IMR-90 (cell line): ENCODE measurements around the gene ADAM20. TPM values are rescaled to one million over a fixed set of nuclear protein-coding genes. Genes with fewer than 3 reads are reported as not detected.

Experiments
- ATAC-seq: fragments of 200-7000 bp; cut with Tn5 transposase; 2 replicates; pipeline ENCODE4 v1.9.1; 2020; ENCODE audit warnings: low read depth, mild to moderate bottlenecking, moderate library complexity
- BruUV-seq: library from RNA; stranded (reverse); fragments of 400-500 nt; replicated peaks from 2 replicates; lab custom pipeline; 2021; lab: Mats Ljungman, UMichigan
- CTCF ChIA-PET: fragments of 300-600 bp; formaldehyde crosslinking; extraction: SDS; loops from one replicate; lab custom pipeline; 2021; ENCODE audit warnings: antibody characterized with exemption; lab: Yijun Ruan, JAX
- POLR2A ChIA-PET: fragments of 300-600 bp; sonication (Branson Sonifier 250); formaldehyde crosslinking; loops from one replicate; lab custom pipeline; 2022; ENCODE audit warnings: antibody characterized with exemption; ENCODE audit not compliant: unreplicated experiment; lab: Charles Lee
- DNase-seq: peaks from one replicate; pipeline ENCODE4 v3.0.0; 2013
- H2AFZ ChIP-seq: replicated peaks from 2 replicates; pipeline ENCODE3; 2013; ENCODE audit warnings: low read length, mild to moderate bottlenecking; ENCODE audit not compliant: poor library complexity
- H2AK5ac ChIP-seq: 2 replicates; pipeline ENCODE4 v1.6.1; 2013; ENCODE audit warnings: low read depth, low read length, inconsistent platforms
- H2AK9ac ChIP-seq: replicated peaks from 2 replicates; pipeline ENCODE3; 2013; ENCODE audit warnings: mild to moderate bottlenecking, low read depth, low read length, moderate library complexity; ENCODE audit not compliant: poor library complexity
- H2BK120ac ChIP-seq: 2 replicates; pipeline ENCODE4 v1.6.1; 2013; ENCODE audit warnings: low read depth, low read length, inconsistent platforms
- H2BK15ac ChIP-seq: 3 replicates; pipeline ENCODE4 v1.6.1; 2013; ENCODE audit warnings: low read depth, low read length, inconsistent platforms
- H2BK20ac ChIP-seq: 2 replicates; pipeline ENCODE4 v1.6.1; 2013; ENCODE audit warnings: low read depth, mild to moderate bottlenecking, inconsistent platforms, low read length, moderate library complexity
- H2BK5ac ChIP-seq: 2 replicates; pipeline ENCODE4 v1.6.1; 2013; ENCODE audit warnings: mild to moderate bottlenecking, low read depth, low read length, inconsistent platforms; ENCODE audit not compliant: poor library complexity, severe bottlenecking
- H3K14ac ChIP-seq: replicated peaks from 2 replicates; pipeline ENCODE4 v1.6.1; 2013; ENCODE audit warnings: low read depth, low read length, inconsistent platforms
- H3K18ac ChIP-seq: 2 replicates; pipeline ENCODE4 v1.6.1; 2013; ENCODE audit warnings: low read depth, low read length, control low read depth
- H3K23ac ChIP-seq: 2 replicates; pipeline ENCODE4 v1.6.1; 2013; ENCODE audit warnings: low read depth, low read length, inconsistent platforms
- H3K27ac ChIP-seq: 2 replicates; pipeline ENCODE4 v1.5.1; 2013; ENCODE audit warnings: mild to moderate bottlenecking, control low read depth, low read length; ENCODE audit not compliant: insufficient read depth
- H3K27me3 ChIP-seq: 2 replicates; pipeline ENCODE4 v1.6.1; 2013; ENCODE audit warnings: low read length; ENCODE audit not compliant: control insufficient read depth, insufficient read depth
- H3K36me3 ChIP-seq: 2 replicates; pipeline ENCODE4 v1.6.1; 2013; ENCODE audit warnings: low read length, mixed read lengths; ENCODE audit not compliant: control insufficient read depth, insufficient read depth
- H3K4ac ChIP-seq: 2 replicates; pipeline ENCODE4 v1.6.1; 2013; ENCODE audit warnings: low read depth, low read length, inconsistent platforms
- H3K4me1 ChIP-seq: 2 replicates; pipeline ENCODE4 v1.6.1; 2013; ENCODE audit warnings: low read length, mixed read lengths; ENCODE audit not compliant: control insufficient read depth, insufficient read depth
- H3K4me2 ChIP-seq: 2 replicates; pipeline ENCODE4 v1.6.1; 2013; ENCODE audit warnings: low read depth, mild to moderate bottlenecking, control low read depth, low read length, moderate library complexity
- H3K4me3 ChIP-seq: 2 replicates; pipeline ENCODE4 v1.5.1; 2013; ENCODE audit warnings: low read depth, mild to moderate bottlenecking, control low read depth, low read length, moderate library complexity; ENCODE audit not compliant: insufficient read depth
- H3K56ac ChIP-seq: 2 replicates; pipeline ENCODE4 v1.6.1; 2013; ENCODE audit warnings: low read length, inconsistent platforms; ENCODE audit not compliant: insufficient read depth; ENCODE audit errors: extremely low read depth
- H3K79me1 ChIP-seq, 2 experiments: 2 replicates each; pipeline ENCODE4 v1.6.1; 2013; ENCODE audit warnings: low read length in 2 of 2, inconsistent platforms in 1 of 2, low read depth in 1 of 2
- H3K9ac ChIP-seq: 2 replicates; pipeline ENCODE4 v1.6.1; 2013; ENCODE audit warnings: low read depth, low read length, control low read depth
- H3K9me1 ChIP-seq: 2 replicates; pipeline ENCODE4 v1.6.1; 2013; ENCODE audit warnings: low read length, inconsistent platforms; ENCODE audit not compliant: insufficient read depth
- H3K9me3 ChIP-seq: 2 replicates; pipeline ENCODE4 v1.6.1; 2013; ENCODE audit warnings: low read length; ENCODE audit not compliant: control insufficient read depth, insufficient read depth
- H4K20me1 ChIP-seq: 2 replicates; pipeline ENCODE4 v1.6.1; 2013; ENCODE audit warnings: low read length, inconsistent platforms; ENCODE audit not compliant: insufficient read depth
- H4K5ac ChIP-seq: 2 replicates; pipeline ENCODE4 v1.6.1; 2013; ENCODE audit warnings: mild to moderate bottlenecking, low read depth, low read length, control low read depth
- H4K8ac ChIP-seq, 2 experiments: 2 replicates each; pipeline ENCODE4 v1.6.1; 2013; ENCODE audit warnings: low read depth in 2 of 2, low read length in 2 of 2, control low read depth in 1 of 2, inconsistent platforms in 1 of 2
- H4K91ac ChIP-seq: 2 replicates; pipeline ENCODE4 v1.6.1; 2013; ENCODE audit warnings: low read depth, low read length, inconsistent platforms; ENCODE audit not compliant: insufficient read depth
- CEBPB ChIP-seq: IDR thresholded peaks from 2 replicates; pipeline ENCODE4 v1.6.1; 2012; ENCODE audit warnings: low read depth, low read length, improper control_type of control experiment
- CHD1 ChIP-seq: IDR thresholded peaks from 2 replicates; pipeline ENCODE4 v1.6.1; 2012; ENCODE audit warnings: low read depth, low read length, improper control_type of control experiment
- FOS ChIP-seq: fragments of 150-350 bp; IDR thresholded peaks from 2 replicates; pipeline ENCODE4 v1.6.1; 2016; ENCODE audit warnings: low read depth, low read length
- MAZ ChIP-seq: IDR thresholded peaks from 2 replicates; pipeline ENCODE4 v1.6.1; 2012; ENCODE audit warnings: low read depth, mild to moderate bottlenecking, low read length, improper control_type of control experiment, moderate library complexity, borderline replicate concordance
- MXI1 ChIP-seq: IDR thresholded peaks from 2 replicates; pipeline ENCODE4 v1.6.1; 2012; ENCODE audit warnings: low read depth, mild to moderate bottlenecking, low read length, moderate library complexity, borderline replicate concordance
- NFE2L2 ChIP-seq: fragments of 150-350 bp; IDR thresholded peaks from 2 replicates; pipeline ENCODE4 v1.6.1; 2016; ENCODE audit warnings: low read depth, mild to moderate bottlenecking, low read length
- RAD21 ChIP-seq: IDR thresholded peaks from 2 replicates; pipeline ENCODE4 v1.6.1; 2012; ENCODE audit warnings: low read length, improper control_type of control experiment
- SMC3 ChIP-seq: fragments of 150-350 bp; IDR thresholded peaks from 2 replicates; pipeline ENCODE4 v1.6.1; 2016; ENCODE audit warnings: low read depth, mild to moderate bottlenecking, antibody characterized with exemption, low read length, moderate library complexity
- WGBS, 2 experiments: methylation state at CpG; one replicate each; pipeline versions ENCODE4 v1.1.5 to v1.1.7; 2013; ENCODE audit warnings: missing lambda C conversion rate in 2 of 2; ENCODE audit not compliant: insufficient read length in 1 of 2; ENCODE audit errors: extremely low coverage in 2 of 2; 5-methylcytosine and 5-hydroxymethylcytosine counted together
- dilution Hi-C: fragments of 300-500 bp; cut with HindIII; formaldehyde crosslinking; loops from one replicate; pipeline ENCODE4 v1.14.3; 2018; ENCODE audit warnings: low sequenced_read_pairs; ENCODE audit not compliant: unreplicated experiment
- in situ Hi-C: fragments of 300-500 bp; cut with MboI; formaldehyde crosslinking; loops from 3 replicates; pipeline ENCODE4 v1.14.3; 2019; ENCODE audit warnings: low sequenced_read_pairs, inconsistent platforms, mixed read lengths
- intact Hi-C: fragments of 100-400 bp; cut with micrococcal nuclease; formaldehyde crosslinking; loops from 2 replicates; pipeline ENCODE4 v1.10.0; 2022
- polyA plus RNA-seq, 3 experiments: library from polyadenylated mRNA; depleted of rRNA; stranded (reverse); fragments of >200 nt; gene quantifications; 2 replicates each; pipeline ENCODE4 v1.2.3, GENCODE V29; 2012; ENCODE audit warnings: low replicate concordance in 1 of 3
- total RNA-seq: library from RNA; depleted of rRNA; stranded (reverse); fragments of >200 nt; gene quantifications from 2 replicates; pipeline ENCODE4 v1.2.3, GENCODE V29; 2012
- TF ChIP-seq, protein P1 (sequence below): fragments of 150-350 bp; IDR thresholded peaks from 2 replicates; pipeline ENCODE4 v1.6.1; 2017; ENCODE audit warnings: mild to moderate bottlenecking, antibody characterized with exemption, low read length, low read depth
- TF ChIP-seq, protein P2 (sequence below): fragments of 150-350 bp; IDR thresholded peaks from 2 replicates; pipeline ENCODE4 v1.6.1; 2016; ENCODE audit warnings: low read depth, mild to moderate bottlenecking, low read length, moderate library complexity, borderline replicate concordance

Gene ADAM20
- total and polyA plus RNA-seq, 2 of the 4 experiments (the other 2 are of a cell fraction): 0.03 to 0.18 TPM

DNA sequence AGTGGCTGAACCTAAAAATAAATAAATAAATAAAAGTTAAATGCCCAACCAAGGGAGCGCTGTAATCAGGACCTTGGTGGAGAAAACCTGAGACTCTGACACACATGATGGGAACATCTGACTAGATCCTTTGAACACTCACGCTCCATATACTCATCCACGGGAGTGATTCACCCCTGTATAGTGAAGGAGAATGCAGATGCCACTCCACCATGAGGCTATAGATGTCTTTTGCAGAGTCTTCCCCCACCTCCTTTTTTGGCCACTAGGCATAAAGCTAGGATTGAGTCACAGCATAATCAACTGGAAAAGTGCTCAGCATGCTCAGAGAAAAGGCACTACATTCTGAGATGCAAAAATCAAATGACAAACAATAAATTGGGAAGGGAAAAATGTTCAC is 19.0 kb downstream of the ADAM20 start:
- no peak overlapping the region for H3K4me2 ChIP-seq
- 0 out of 2 replicates have a peak, but pooled peaks cover 1% of the 10 kb centered on the region for H3K9me3 ChIP-seq
- no peaks in the 10 kb centered on the region for H3K9me1 ChIP-seq
- no peaks in the 10 kb centered on the region for H4K20me1 ChIP-seq
- no peak overlapping the region for H2BK20ac ChIP-seq
- no peak overlapping the region for H3K18ac ChIP-seq
- H3K4ac ChIP-seq: no peak overlapping the region
- DNase-seq (peak; percentile 28), ATAC-seq (peak; percentile 42)
- H4K91ac ChIP-seq: no peak overlapping the region
- H3K4me3 ChIP-seq: no peak overlapping the region
- no peak overlapping the region for H2BK5ac ChIP-seq
- no CpG with 5 or more reads among the region's 3 CpGs for WGBS, 2 experiments
- H3K14ac ChIP-seq: no peak overlapping the region
- BruUV-seq: no TSS peak
- H3K23ac ChIP-seq: no peak overlapping the region
- H2AK5ac ChIP-seq: no peak overlapping the region
- ChIA-PET CTCF (no interaction called here), POLR2A (no interaction called here)
- no peak overlapping the region for H2BK120ac ChIP-seq
- intact Hi-C loops: no loop called here
- no peak overlapping the region for H3K56ac ChIP-seq
- in situ Hi-C loops: no loop called here
- no peak overlapping the region for H2AFZ ChIP-seq
- no peaks in the 10 kb centered on the region for H3K79me1 ChIP-seq
- H3K9ac ChIP-seq: no peak overlapping the region
- no peak overlapping the region for H2AK9ac ChIP-seq
- no peak overlapping the region for H4K8ac ChIP-seq
- no peaks in the 10 kb centered on the region for H3K4me1 ChIP-seq
- H3K27ac ChIP-seq: no peak overlapping the region
- H3K36me3 ChIP-seq: no peaks in the 10 kb centered on the region
- H2BK15ac ChIP-seq: no peak overlapping the region
- H3K27me3 ChIP-seq: no peaks in the 10 kb centered on the region
- TF ChIP-seq, protein P1, sequence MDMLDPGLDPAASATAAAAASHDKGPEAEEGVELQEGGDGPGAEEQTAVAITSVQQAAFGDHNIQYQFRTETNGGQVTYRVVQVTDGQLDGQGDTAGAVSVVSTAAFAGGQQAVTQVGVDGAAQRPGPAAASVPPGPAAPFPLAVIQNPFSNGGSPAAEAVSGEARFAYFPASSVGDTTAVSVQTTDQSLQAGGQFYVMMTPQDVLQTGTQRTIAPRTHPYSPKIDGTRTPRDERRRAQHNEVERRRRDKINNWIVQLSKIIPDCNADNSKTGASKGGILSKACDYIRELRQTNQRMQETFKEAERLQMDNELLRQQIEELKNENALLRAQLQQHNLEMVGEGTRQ: no peak
- TF ChIP-seq, protein P2, sequence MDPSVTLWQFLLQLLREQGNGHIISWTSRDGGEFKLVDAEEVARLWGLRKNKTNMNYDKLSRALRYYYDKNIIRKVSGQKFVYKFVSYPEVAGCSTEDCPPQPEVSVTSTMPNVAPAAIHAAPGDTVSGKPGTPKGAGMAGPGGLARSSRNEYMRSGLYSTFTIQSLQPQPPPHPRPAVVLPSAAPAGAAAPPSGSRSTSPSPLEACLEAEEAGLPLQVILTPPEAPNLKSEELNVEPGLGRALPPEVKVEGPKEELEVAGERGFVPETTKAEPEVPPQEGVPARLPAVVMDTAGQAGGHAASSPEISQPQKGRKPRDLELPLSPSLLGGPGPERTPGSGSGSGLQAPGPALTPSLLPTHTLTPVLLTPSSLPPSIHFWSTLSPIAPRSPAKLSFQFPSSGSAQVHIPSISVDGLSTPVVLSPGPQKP: no peak
- TF ChIP-seq RAD21 (no peak), MXI1 (no peak), CHD1 (no peak), FOS (no peak), NFE2L2 (no peak), MAZ (no peak), SMC3 (no peak), CEBPB (no peak)
- dilution Hi-C loops: no loop called here
- no peak overlapping the region for H4K5ac ChIP-seq
